GM12891 (cell line): ENCODE data around the gene PLA2G2F.

Experiments
- POLR2A ChIP-seq: IDR thresholded peaks from 2 replicates; pipeline ENCODE4 v1.6.1; 2011; ENCODE audit warnings: low read depth, low read length, control low read depth
- TAF1 ChIP-seq: IDR thresholded peaks from 2 replicates; pipeline ENCODE4 v1.6.1; 2011; ENCODE audit warnings: low read depth, low read length, control low read depth

DNA sequence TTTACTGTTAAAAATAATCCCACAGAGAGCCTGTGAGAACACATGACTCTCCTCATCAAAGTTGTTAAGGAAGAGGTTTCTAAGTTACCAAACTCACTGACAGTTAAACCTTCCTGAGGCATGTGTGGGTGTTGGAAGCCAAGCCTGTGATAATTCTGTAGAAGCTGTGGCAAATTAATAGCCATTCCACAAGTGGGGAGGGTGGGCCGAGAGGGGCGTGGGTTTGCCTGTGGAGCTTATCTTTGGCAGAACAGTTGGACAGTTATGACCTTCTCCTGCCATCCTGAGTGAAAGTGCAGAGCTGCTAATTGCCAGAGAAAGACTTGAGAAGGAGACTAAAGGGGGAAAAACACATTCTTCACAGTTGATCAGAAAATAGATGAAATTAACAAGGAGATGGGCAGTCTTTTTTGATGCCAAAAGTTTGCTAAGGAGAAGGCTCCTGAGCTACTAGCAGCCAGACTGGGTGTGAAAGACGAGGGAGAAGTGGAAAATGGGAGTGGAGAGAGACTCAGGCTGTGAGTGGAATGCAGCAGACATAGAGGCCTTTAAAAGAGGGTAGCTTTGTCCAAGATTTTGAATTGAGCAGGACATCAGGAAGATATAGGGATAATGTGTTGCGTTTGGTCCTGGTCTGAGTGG lies 48.8 kb downstream of the PLA2G2F start:
- TF ChIP-seq TAF1, result no peak
- no peak for TF ChIP-seq POLR2A
